Measurements from ENCODE around the gene IFT80. TPM values are rescaled to one million over a fixed set of nuclear protein-coding genes. Genes with fewer than 3 reads are reported as not detected.
A peak's percentile ranks its signal among the peaks of the same experiment; 100 is the strongest.

The IFT80 gene
- total RNA-seq, 1 experiment from 2014 or later: 26.9 TPM

- Mint-ChIP-seq H3K4me3 (no peak overlapping the region), H3K4me1 (peaks cover 27% of the 10 kb centered on the region), H3K27me3 (ENCODE audit: low read depth) (no peaks in the 10 kb centered on the region), H3K9me3 (no peaks in the 10 kb centered on the region), H3K27ac (peak overlapping the region; percentile 49; the same call in 1 of the 2 replicates), H3K36me3 (peaks cover 62% of the 10 kb centered on the region)
- TF ChIP-seq IRF2 (CRISPR knock-in tag; IDR thresholded peaks at IDR 0.05; ENCODE audit: borderline replicate concordance, low read depth) (no peak), ZMAT4 (CRISPR knock-in tag; IDR thresholded peaks at IDR 0.05) (no peak), ZBTB21 (CRISPR knock-in tag; IDR thresholded peaks at IDR 0.05; ENCODE audit: borderline replicate concordance) (no peak), TCF7 (CRISPR knock-in tag; IDR thresholded peaks at IDR 0.05; ENCODE audit: low read depth) (no peak), ATF6 (CRISPR knock-in tag; IDR thresholded peaks at IDR 0.05) (no peak), PRRX2 (CRISPR knock-in tag; IDR thresholded peaks at IDR 0.05) (no peak), NFE2L1 (CRISPR knock-in tag; IDR thresholded peaks at IDR 0.05) (no peak), FOXJ3 (CRISPR knock-in tag; IDR thresholded peaks at IDR 0.05; ENCODE audit: borderline replicate concordance) (no peak), MYBL2 (CRISPR knock-in tag; IDR thresholded peaks at IDR 0.05) (no peak), CREB1 (CRISPR knock-in tag; IDR thresholded peaks at IDR 0.05) (no peak), ZNF121 (CRISPR knock-in tag; IDR thresholded peaks at IDR 0.05) (no peak), CREM (CRISPR knock-in tag; IDR thresholded peaks at IDR 0.05) (no peak), CTCF (IDR thresholded peaks at IDR 0.05) (no peak), HMGXB4 (CRISPR knock-in tag; IDR thresholded peaks at IDR 0.05) (no peak), PREB (CRISPR knock-in tag; IDR thresholded peaks at IDR 0.05; ENCODE audit: borderline replicate concordance) (no peak), FOXP1 (CRISPR knock-in tag; IDR thresholded peaks at IDR 0.05; ENCODE audit: borderline replicate concordance) (no peak), PRDM15 (CRISPR knock-in tag; IDR thresholded peaks at IDR 0.05) (no peak), SMAD3 (CRISPR knock-in tag; IDR thresholded peaks at IDR 0.05; ENCODE audit: borderline replicate concordance) (no peak), HMGA2 (CRISPR knock-in tag; IDR thresholded peaks at IDR 0.05) (no peak)
- ChIA-PET POLR2A (interaction anchor here (3.6 kb wide), 1 partner anchor 12 kb away, joined by 12 read pairs; the partner anchor contains the start of gene TRIM59), CTCF (interaction anchor here (0.7 to 0.9 kb wide), 2 partner anchors 21 to 24 kb away, joined by 3 to 4 read pairs; no protein-coding TSS in a partner anchor)
- ATAC-seq (peak; percentile 27; the same call in 1 of the 2 replicates), DNase-seq (ENCODE audit: low spot score) (no peak)
These were observed 38.0 kb upstream of the IFT80 start for GRCh38 chr3:160437083-160437455.

Data from WTC11 (cell line).